Ramos (cell line): ENCODE results near the gene SP6.

Experiments
- in situ Hi-C: fragments of 300-500 bp; cut with MboI; formaldehyde crosslinking; loops from one replicate; pipeline ENCODE4 v1.14.3; 2022; ENCODE audit warnings: low sequenced_read_pairs; ENCODE audit not compliant: unreplicated experiment

Gene SP6

DNA sequence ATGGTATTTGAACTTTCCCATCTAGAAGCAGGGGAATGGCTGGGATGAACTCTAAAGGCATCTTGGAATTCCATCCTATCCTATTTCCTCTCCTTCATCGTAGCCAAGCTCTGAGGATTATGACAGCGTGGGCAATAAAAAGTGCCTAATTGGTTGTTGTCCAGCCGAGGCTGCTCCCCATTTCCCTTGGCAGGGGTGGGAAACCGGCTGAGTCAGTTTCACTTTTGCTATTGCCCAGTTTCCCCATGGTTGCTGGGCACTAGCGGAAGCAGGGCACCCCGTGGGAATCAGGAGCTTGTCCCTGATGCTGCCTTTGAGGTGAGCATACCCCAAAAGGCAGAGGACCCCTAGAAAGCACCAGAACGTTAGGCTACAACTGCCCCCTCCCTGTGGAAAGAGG lies 31.3 kb upstream of the SP6 start:
- in situ Hi-C loops = no loop called here

- in situ Hi-C loops = no loop called here
Observed at GRCh38 chr17:47879776-47880454, 29.0 kb upstream of the SP6 start.

- in situ Hi-C loops = no loop called here
Observed at GRCh38 chr17:47879028-47879585, 28.1 kb upstream of the SP6 start.

DNA sequence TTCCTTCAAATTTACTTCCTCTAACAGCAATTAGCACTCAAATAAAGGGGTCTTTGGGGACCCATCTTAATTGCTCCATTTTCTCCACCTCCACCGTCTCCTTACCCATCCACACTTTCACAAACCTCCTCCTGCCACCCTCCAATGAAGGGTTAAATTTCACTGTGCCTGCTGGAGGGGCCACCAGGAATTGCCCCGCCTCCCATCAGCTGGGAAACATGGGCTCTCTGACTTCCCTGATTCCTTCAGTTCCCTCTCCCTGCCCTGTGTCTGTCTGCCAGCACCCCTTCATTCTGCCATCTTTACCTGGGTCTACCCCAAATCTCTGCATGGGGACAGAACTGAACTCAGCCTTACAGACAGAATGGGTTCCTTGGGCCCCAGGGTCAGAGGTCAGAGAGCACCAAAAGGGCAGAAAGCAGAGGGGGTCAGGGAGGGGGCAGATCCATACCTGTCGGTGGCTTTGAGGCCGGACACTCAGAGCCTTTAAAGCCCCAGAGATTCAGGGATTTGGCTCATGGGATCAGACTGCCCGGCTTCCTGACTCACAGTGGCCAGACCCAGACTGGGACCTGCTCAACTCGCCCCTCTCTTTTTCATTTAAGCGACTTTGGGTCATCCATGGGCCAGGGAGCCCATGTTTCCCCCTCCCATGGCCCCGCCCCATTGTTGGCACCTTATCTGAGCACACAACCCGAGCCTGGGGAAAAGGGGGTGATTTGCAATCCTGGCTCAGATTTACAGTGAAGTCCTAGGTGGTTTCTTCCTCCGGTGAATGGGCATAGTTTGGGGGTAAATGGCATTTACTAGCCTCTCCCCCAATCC lies 27.5 kb upstream of the SP6 start:
- in situ Hi-C loops = no loop called here

DNA sequence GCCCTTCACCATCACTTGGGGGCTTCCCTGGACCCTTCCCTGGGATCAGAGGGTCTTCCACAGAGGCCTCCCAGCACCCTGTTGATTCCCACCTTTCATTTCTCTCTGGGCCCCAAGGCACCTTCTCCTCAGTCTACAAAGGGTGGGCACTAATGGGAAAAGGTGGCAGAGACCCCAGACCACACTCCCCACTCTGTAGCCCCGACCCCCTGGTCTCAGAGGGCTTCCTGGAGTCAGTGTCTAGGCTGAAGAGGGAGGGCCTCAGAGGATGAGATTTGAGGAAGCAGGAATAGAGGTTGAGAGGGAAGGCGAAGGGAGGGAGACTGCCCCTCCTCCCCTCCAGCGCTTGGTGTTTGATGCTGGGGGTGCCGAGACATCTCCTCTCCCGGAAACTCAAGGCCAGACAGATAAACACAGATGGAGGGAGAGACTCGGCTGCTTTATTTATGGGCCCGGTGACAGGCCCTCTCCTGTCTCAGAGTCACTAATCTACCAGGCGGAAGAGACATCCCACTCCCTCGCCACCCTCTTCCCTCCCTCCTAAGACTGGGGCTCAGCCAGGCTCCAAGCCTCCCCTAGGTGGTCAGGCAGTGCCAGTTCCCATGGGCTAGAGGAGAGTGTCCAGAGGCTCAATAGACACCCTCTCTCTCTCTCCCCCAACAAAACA lies 26.5 kb upstream of the SP6 start:
- in situ Hi-C loops = no loop called here

GRCh38 chr17:47875011-47875985 lies 24.3 kb upstream of the SP6 start:
- in situ Hi-C loops = no loop called here

- in situ Hi-C loops = no loop called here
Observed at GRCh38 chr17:47873200-47874090, 22.5 kb upstream of the SP6 start.

DNA sequence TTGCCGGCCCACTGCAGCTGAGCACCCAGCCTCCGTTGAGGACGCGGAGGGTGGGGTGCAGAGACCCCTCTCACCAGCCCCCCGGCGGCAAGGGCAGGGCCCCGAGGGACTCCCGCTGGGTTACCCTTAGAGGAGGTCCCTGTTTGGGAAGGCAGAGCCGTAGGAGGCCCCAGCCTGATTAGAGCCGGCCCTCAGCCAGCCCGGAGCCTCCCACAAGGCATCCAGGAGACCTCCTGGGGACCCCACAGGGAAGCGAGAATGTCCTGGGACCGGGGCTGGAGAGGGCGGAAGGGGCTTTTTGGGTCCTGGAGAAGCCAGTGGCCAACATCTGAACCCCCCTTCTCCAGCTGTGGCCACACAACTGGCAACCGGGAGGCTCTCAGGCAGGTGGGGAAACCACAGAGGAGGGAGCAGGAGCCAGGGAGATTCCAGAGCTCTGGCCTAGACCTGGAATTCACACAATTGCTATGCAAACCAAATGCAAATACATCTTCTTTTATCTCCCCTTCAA lies 21.7 kb upstream of the SP6 start:
- in situ Hi-C loops = no loop called here

- in situ Hi-C loops = no loop called here
Observed at GRCh38 chr17:47872019-47872650, 21.2 kb upstream of the SP6 start.

DNA sequence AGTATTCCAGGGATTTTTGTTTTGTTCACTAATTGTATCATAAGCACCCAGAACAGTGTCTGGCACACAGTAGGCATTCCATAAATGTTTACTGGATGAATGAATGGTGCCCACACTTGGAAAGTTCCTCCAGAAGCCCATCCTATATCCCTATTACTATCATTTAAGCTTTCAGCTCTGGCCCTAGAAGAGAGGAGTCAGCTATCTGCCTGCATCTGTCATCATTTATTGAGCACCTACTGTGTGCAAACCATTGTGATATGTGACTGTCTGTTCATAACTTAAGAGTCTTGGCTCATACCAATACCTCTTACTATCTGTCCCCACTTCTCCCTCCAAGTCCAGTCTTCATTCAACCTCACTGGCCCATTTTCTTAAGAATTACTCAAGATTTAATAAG lies 20.1 kb upstream of the SP6 start:
- in situ Hi-C loops = no loop called here

GRCh38 chr17:47870056-47870455 lies 19.1 kb upstream of the SP6 start:
- in situ Hi-C loops = no loop called here

GRCh38 chr17:47869114-47869513 lies 18.2 kb upstream of the SP6 start:
- in situ Hi-C loops = no loop called here

- in situ Hi-C loops = no loop called here
Observed at GRCh38 chr17:47867813-47868533, 17.0 kb upstream of the SP6 start.

DNA sequence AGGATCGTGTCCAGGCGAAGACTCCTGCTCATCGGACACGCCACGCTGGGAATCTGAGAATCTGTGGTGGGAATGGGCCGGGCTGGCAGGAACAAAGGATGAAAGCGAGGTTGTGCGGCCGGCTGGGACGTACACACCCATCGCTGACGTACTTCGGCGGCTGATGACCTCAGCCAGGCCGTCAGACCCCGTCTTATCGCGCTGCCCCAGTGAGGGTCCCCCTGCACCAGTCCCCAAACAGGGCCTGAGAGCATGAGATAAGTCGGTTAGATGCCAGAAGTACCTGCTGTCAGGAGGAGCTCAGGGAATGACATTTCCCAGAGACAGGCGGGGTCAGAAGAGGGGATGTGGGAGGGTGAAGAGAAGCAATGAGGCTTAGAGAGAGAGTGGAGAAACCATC lies 16.0 kb upstream of the SP6 start:
- in situ Hi-C loops = no loop called here

DNA sequence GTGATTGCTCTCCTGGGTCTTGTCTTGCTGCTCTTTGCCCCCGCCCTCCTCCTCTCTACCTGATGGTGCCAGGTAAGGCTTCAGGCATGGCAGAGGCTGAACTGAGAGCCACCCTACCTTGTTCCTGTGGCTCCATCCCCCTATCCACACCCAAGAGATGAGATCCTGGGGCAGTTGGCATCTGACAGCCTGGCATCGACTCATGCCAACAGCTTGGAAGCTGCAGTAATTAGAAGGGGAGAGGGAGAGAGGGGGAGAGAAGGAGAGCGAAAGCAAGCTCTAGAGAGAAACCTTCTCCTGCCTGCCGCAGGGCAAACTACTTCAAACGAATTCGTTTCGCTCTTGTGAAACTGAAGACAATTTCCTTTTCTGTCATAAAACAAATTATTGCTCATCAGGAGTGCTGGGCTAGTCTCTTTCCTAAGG lies 13.8 kb upstream of the SP6 start:
- in situ Hi-C loops = no loop called here

DNA sequence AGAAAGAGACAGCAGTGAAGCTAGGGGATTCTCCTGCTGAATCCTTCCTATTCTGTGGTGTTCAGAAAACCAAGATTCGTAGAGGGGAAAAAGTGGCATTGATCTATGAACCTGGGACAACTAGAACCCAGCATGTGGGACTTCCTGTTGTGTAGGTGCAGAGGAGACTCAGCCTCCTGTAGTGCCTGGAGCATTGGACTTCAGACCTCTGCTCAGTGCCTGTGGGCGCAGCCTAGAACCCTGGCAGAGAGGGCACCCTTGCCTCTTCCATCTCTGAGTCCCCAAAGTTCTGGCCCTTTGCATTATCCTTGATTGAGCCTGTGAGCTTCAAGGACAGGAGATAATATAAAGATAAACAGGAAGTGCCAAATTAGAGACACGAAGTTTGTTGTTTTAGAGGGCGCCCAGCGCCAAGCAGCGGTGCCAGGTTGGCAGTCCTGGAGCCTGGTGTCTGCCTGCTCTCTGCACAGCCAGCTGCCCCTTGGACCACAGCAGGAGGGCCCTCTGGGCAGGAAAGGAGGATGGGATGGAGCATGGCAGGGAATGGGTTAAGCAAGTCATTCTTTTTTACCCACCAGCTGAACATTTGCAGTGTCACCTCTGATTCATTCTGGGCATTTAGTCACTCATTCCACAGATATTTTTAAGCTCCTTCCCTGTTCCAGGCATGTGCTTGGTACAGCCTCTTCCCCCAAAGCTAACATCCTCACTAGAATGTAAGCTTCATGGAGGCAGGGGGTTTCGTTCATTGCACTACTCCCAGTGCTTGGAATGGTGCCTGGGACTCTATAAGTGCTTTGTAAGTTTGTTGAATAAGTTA lies 11.9 kb upstream of the SP6 start:
- in situ Hi-C loops = no loop called here

GRCh38 chr17:47860386-47860785 lies 9.4 kb upstream of the SP6 start:
- in situ Hi-C loops = no loop called here
